HEK293 (cell line): ENCODE measurements around the gene NEMP2.

Source experiments
- CTCF ChIA-PET: fragments of 350-600 bp; formaldehyde crosslinking; extraction: SDS; loops from one replicate; lab custom pipeline; 2021; ENCODE audit warnings: antibody characterized with exemption; lab: Yijun Ruan, JAX
- POLR2A ChIA-PET: fragments of 300-600 bp; formaldehyde crosslinking; extraction: SDS; loops from one replicate; lab custom pipeline; 2020; ENCODE audit warnings: antibody characterized with exemption, inconsistent platforms; lab: Yijun Ruan, JAX
- H3K27ac ChIP-seq: fragments of 200-500 bp; sonication (Bioruptor generic); 2 replicates; pipeline ENCODE4 v1.5.1; 2014; ENCODE audit warnings: low read depth, low read length, control low read depth, inconsistent platforms; ENCODE audit errors: extremely low read depth
- H3K36me3 ChIP-seq, 2 experiments: fragments of 200-500 bp in 1 of 2; sonication (Bioruptor generic) in 1 of 2; 1 replicate in 1 of 2; 2 replicates in 1 of 2; pipeline ENCODE4 v1.5.1; 2014 to 2017; ENCODE audit warnings: inconsistent platforms in 2 of 2, low read length in 2 of 2; ENCODE audit not compliant: control insufficient read depth in 2 of 2, insufficient read depth in 1 of 2
- H3K4me1 ChIP-seq: fragments of 200-500 bp; sonication (Bioruptor generic); 2 replicates; pipeline ENCODE4 v1.5.1; 2014; ENCODE audit warnings: mild to moderate bottlenecking, low read length, inconsistent platforms; ENCODE audit not compliant: control insufficient read depth, insufficient read depth
- H3K4me3 ChIP-seq: 2 replicates; pipeline ENCODE4 v1.5.1; 2011; ENCODE audit warnings: low read depth, mild to moderate bottlenecking, control low read depth, low read length, moderate library complexity
- H3K9me3 ChIP-seq: fragments of 200-500 bp; sonication (Bioruptor generic); 2 replicates; pipeline ENCODE4 v1.5.1; 2014; ENCODE audit warnings: low read depth, low read length, inconsistent platforms; ENCODE audit not compliant: control insufficient read depth, insufficient read depth
- RBAK ChIP-seq: fragments of 450-650 bp; formaldehyde crosslinking; IDR thresholded peaks from 2 replicates; pipeline ENCODE4 v1.5.1; 2016; ENCODE audit warnings: missing biosample characterization, missing genetic modification characterization
- TSHZ1 ChIP-seq: fragments of 450-650 bp; formaldehyde crosslinking; IDR thresholded peaks from 2 replicates; pipeline ENCODE4 v1.5.1; 2016; ENCODE audit warnings: missing biosample characterization, missing genetic modification characterization, borderline replicate concordance
- ZBTB17 ChIP-seq: fragments of 450-650 bp; formaldehyde crosslinking; IDR thresholded peaks from 2 replicates; pipeline ENCODE4 v1.5.1; 2016; ENCODE audit warnings: missing biosample characterization, missing genetic modification characterization
- ZNF138 ChIP-seq: fragments of 450-650 bp; formaldehyde crosslinking; IDR thresholded peaks from 2 replicates; pipeline ENCODE4 v1.5.1; 2016; ENCODE audit warnings: missing biosample characterization, missing genetic modification characterization, borderline replicate concordance
- ZNF155 ChIP-seq: fragments of 450-650 bp; formaldehyde crosslinking; IDR thresholded peaks from 2 replicates; pipeline ENCODE4 v1.5.1; 2016; ENCODE audit warnings: missing biosample characterization, missing genetic modification characterization
- ZNF169 ChIP-seq: fragments of 450-650 bp; formaldehyde crosslinking; IDR thresholded peaks from 2 replicates; pipeline ENCODE4 v1.5.1; 2016; ENCODE audit warnings: missing biosample characterization, missing genetic modification characterization
- ZNF19 ChIP-seq: fragments of 450-650 bp; formaldehyde crosslinking; IDR thresholded peaks from 2 replicates; pipeline ENCODE4; 2016; ENCODE audit warnings: missing biosample characterization, missing genetic modification characterization, low read depth
- ZNF223 ChIP-seq: fragments of 450-650 bp; formaldehyde crosslinking; IDR thresholded peaks from 2 replicates; pipeline ENCODE4 v1.5.1; 2016; ENCODE audit warnings: missing biosample characterization, missing genetic modification characterization
- ZNF248 ChIP-seq: fragments of 450-650 bp; formaldehyde crosslinking; IDR thresholded peaks from 2 replicates; pipeline ENCODE4 v1.5.1; 2017; ENCODE audit warnings: missing biosample characterization, missing genetic modification characterization
- ZNF274 ChIP-seq, 2 experiments: fragments of 200-500 bp in 1 of 2; fragments of 450-650 bp in 1 of 2; sonication (Bioruptor generic) in 1 of 2; formaldehyde crosslinking in 1 of 2; IDR thresholded peaks; 2 replicates each; pipeline versions ENCODE4 v1.5.1 to v1.6.1; 2014 to 2016; ENCODE audit warnings: borderline replicate concordance in 1 of 2, inconsistent platforms in 1 of 2, low read length in 1 of 2, missing biosample characterization in 1 of 2, missing genetic modification characterization in 1 of 2
- ZNF280C ChIP-seq: fragments of 450-650 bp; formaldehyde crosslinking; IDR thresholded peaks from 2 replicates; pipeline ENCODE4 v1.5.1; 2016; ENCODE audit warnings: missing biosample characterization, missing genetic modification characterization
- ZNF311 ChIP-seq: fragments of 450-650 bp; formaldehyde crosslinking; IDR thresholded peaks from 2 replicates; pipeline ENCODE4 v1.5.1; 2017; ENCODE audit warnings: missing biosample characterization, missing genetic modification characterization, borderline replicate concordance
- ZNF354C ChIP-seq: fragments of 450-650 bp; formaldehyde crosslinking; IDR thresholded peaks from 2 replicates; pipeline ENCODE4 v1.5.1; 2016; ENCODE audit warnings: missing biosample characterization, missing genetic modification characterization, low read depth, borderline replicate concordance
- ZNF366 ChIP-seq: fragments of 450-650 bp; formaldehyde crosslinking; conservative IDR thresholded peaks from 2 replicates; pipeline ENCODE4 v1.5.1; 2016; ENCODE audit warnings: missing biosample characterization, missing genetic modification characterization
- ZNF37A ChIP-seq: fragments of 450-650 bp; IDR thresholded peaks from 2 replicates; pipeline ENCODE4 v1.5.1; 2018; ENCODE audit warnings: missing biosample characterization, missing genetic modification characterization
- ZNF398 ChIP-seq: fragments of 450-650 bp; formaldehyde crosslinking; IDR thresholded peaks from 2 replicates; pipeline ENCODE4 v1.5.1; 2017; ENCODE audit warnings: missing biosample characterization, missing genetic modification characterization
- ZNF426 ChIP-seq: fragments of 450-650 bp; formaldehyde crosslinking; IDR thresholded peaks from 2 replicates; pipeline ENCODE4 v1.5.1; 2017; ENCODE audit warnings: missing biosample characterization, missing genetic modification characterization, mild to moderate bottlenecking, inconsistent platforms, moderate library complexity
- ZNF623 ChIP-seq: fragments of 450-650 bp; formaldehyde crosslinking; IDR thresholded peaks from 2 replicates; pipeline ENCODE4 v1.5.1; 2016; ENCODE audit warnings: missing biosample characterization, missing genetic modification characterization
- ZNF629 ChIP-seq: fragments of 450-650 bp; formaldehyde crosslinking; IDR thresholded peaks from 2 replicates; pipeline ENCODE4 v1.5.1; 2017; ENCODE audit warnings: missing biosample characterization, missing genetic modification characterization
- ZNF645 ChIP-seq: fragments of 450-650 bp; formaldehyde crosslinking; IDR thresholded peaks from 2 replicates; pipeline ENCODE4; 2016; ENCODE audit warnings: missing biosample characterization, missing genetic modification characterization
- ZNF654 ChIP-seq: fragments of 450-650 bp; formaldehyde crosslinking; IDR thresholded peaks from 2 replicates; pipeline ENCODE4 v1.5.1; 2016; ENCODE audit warnings: low read depth, missing biosample characterization, missing genetic modification characterization
- ZNF664 ChIP-seq: fragments of 450-650 bp; formaldehyde crosslinking; IDR thresholded peaks from 2 replicates; pipeline ENCODE4 v1.5.1; 2016; ENCODE audit warnings: missing biosample characterization, missing genetic modification characterization
- ZNF837 ChIP-seq: fragments of 450-650 bp; formaldehyde crosslinking; IDR thresholded peaks from 2 replicates; pipeline ENCODE4 v1.5.1; 2016; ENCODE audit warnings: missing biosample characterization, missing genetic modification characterization
- ZNF843 ChIP-seq: fragments of 450-650 bp; formaldehyde crosslinking; IDR thresholded peaks from 2 replicates; pipeline ENCODE4 v1.5.1; 2016; ENCODE audit warnings: missing biosample characterization, missing genetic modification characterization

The NEMP2 gene

DNA sequence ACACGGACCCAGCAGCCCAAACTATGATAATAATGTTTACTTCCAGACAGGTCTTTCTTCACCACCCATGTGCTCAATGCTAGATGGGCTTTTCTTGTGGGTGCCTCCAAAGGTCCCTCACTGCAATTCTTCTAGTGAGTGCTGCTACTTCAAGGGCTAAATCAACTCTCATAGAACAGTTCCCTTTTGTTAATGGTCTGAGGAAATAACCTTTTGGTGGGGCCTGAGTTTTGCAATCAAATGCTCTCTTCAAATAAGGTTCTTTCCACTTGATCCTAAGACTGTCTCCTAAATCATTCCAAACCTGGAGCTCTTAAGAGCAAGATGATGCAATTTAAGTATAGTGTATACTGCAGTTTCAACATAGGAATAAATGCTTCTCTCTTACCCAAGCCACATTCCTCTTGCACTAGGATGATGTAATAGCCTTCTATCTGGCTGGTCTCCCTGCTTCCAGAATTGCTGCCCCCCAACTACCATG lies 6.0 kb downstream of the NEMP2 start:
- CTCF ChIA-PET, result no interaction called here
- Histone ChIP-seq H3K36me3 (no peaks in the 10 kb centered on the region), H3K9me3 (no peaks in the 10 kb centered on the region), H3K27ac (no peak overlapping the region), H3K4me1 (no peaks in the 10 kb centered on the region)
- TF ChIP-seq ZNF664 (tag by site-specific recombination), result no peak
- no peak for TF ChIP-seq RBAK (tag by site-specific recombination)
- no peak for TF ChIP-seq ZNF37A (tag by site-specific recombination)
- TF ChIP-seq, all 188 proteins: peak for 0
- POLR2A ChIA-PET, result no interaction called here
- no peak overlapping the region for H3K4me3 ChIP-seq

GRCh38 chr2:190527918-190528317 lies 6.6 kb downstream of the NEMP2 start:
- Histone ChIP-seq H3K36me3 (no peaks in the 10 kb centered on the region), H3K27ac (no peak overlapping the region), H3K4me3 (no peak overlapping the region), H3K4me1 (no peaks in the 10 kb centered on the region), H3K9me3 (no peaks in the 10 kb centered on the region)
- TF ChIP-seq ZNF354C (tag by site-specific recombination) (no peak), ZNF426 (no peak), ZNF223 (tag by site-specific recombination) (no peak), ZNF654 (tag by site-specific recombination) (no peak), ZNF843 (tag by site-specific recombination) (no peak), ZNF837 (no peak), ZNF311 (tag by site-specific recombination) (no peak), ZNF645 (no peak), ZNF623 (tag by site-specific recombination) (no peak), ZNF155 (tag by site-specific recombination) (no peak), ZNF138 (no peak), ZNF169 (tag by site-specific recombination) (no peak)
- POLR2A ChIA-PET, result no interaction called here
- CTCF ChIA-PET, result no interaction called here

- ChIA-PET CTCF (no interaction called here), POLR2A (no interaction called here)
- Histone ChIP-seq H3K9me3 (no peaks in the 10 kb centered on the region), H3K4me1 (no peaks in the 10 kb centered on the region), H3K4me3 (no peak overlapping the region), H3K27ac (no peak overlapping the region), H3K36me3 (no peaks in the 10 kb centered on the region)
- TF ChIP-seq ZNF248 (tag by site-specific recombination) (no peak), ZBTB17 (tag by site-specific recombination) (no peak), ZNF280C (tag by site-specific recombination) (no peak), ZNF837 (no peak), ZNF19 (no peak), ZNF398 (tag by site-specific recombination) (no peak), ZNF629 (tag by site-specific recombination) (no peak), ZNF366 (tag by site-specific recombination) (no peak), ZNF274 (IDR thresholded peaks at IDR 0.05; ENCODE audit: low read length) (no peak), ZNF274 (tag by site-specific recombination; IDR thresholded peaks at IDR 0.05; ENCODE audit: borderline replicate concordance) (no peak), TSHZ1 (tag by site-specific recombination) (no peak), ZNF354C (tag by site-specific recombination) (no peak)
These were observed 7.3 kb downstream of the NEMP2 start for GRCh38 chr2:190527214-190527613.
